GM12873 (cell line): Measurements from ENCODE around the gene TOR4A.

Source experiments
- CTCF ChIP-seq: IDR thresholded peaks from 2 replicates; pipeline ENCODE4 v1.5.1; 2012; ENCODE audit warnings: low read depth, mild to moderate bottlenecking, moderate library complexity, low read length, control low read depth; ENCODE audit not compliant: insufficient read depth; ENCODE audit errors: missing control alignments

Gene TOR4A

DNA sequence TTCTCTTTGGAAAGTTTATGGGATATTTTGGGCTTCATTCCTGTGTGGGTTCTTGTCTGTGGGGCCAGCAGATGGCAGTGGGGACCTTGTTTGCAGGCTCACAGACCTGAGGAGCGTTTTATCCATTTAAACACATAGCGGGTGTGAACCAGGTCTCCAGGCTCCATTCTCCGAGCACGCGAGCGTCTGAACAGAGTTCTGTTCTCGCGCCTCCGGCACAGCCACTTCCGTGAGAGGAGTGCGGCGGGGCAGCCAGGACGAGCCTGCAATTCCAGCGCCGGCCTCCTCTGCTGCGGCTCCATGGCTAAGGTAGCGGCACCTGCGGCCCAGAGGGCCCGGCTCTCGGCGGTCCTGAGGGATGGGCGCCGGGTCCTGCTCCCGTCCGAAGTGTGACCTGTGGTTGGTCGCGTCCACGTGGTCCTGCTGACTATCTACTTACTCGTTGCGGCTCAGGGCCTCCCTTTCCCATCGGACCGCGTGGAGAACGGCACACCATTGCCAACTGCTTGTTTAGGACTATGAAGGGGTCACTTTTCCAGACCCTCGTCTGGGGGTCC lies 17.2 kb downstream of the TOR4A start:
- peak; percentile 38 for TF ChIP-seq CTCF

DNA sequence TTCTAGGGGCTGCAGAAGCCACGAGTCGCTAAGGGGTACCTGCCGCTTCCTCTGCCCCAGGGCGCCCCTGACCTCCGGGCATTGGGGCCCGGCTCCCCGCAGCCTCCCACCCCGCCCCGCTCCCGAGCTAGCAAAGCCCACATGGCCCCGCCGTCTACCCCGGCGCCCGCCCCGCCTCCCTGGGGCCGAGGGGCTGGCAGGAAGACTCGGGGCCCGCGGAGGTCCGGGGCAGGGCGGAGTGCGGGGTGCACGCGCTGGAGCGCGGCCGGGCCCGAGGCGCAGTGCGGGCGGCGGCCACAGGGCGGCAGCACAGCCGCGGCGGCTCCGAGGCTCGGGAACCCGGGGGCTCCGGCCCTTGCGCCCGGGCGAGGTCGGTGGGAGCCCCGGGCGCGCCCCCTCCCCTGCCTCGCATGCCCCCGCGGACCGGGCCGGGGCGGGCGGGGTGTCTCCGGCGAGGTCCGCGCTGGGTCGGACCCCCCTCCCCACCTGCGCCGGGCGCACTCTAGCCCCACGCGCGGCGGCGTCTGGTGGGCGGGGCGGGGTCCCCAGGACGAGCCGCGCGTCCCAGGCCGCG lies 17.8 kb downstream of the TOR4A start:
- TF ChIP-seq CTCF = peak; percentile 63

GRCh38 chr9:137295849-137296669 lies 18.5 kb downstream of the TOR4A start:
- no peak for TF ChIP-seq CTCF

GRCh38 chr9:137296670-137297664 lies 19.4 kb downstream of the TOR4A start:
- no peak for TF ChIP-seq CTCF

DNA sequence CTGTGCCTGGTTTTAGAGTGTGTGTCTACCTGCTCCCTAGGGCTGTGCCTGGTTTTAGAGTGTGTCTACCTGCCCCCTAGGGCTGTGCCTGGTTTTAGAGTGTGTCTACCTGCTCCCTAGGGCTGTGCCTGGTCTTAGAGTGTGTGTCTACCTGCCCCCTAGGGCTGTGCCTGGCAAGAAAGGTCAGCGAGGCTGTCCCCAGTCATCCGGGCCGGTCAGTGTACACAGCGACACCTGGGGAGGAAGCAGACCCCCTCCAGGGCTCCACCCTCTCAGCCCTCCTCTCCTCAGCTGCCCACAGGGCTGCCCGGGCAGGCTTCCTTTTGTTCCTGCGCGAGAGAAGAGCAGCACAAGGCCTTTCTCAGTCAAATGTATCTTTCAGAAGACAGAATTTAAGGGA lies 20.4 kb downstream of the TOR4A start:
- no peak for TF ChIP-seq CTCF

DNA sequence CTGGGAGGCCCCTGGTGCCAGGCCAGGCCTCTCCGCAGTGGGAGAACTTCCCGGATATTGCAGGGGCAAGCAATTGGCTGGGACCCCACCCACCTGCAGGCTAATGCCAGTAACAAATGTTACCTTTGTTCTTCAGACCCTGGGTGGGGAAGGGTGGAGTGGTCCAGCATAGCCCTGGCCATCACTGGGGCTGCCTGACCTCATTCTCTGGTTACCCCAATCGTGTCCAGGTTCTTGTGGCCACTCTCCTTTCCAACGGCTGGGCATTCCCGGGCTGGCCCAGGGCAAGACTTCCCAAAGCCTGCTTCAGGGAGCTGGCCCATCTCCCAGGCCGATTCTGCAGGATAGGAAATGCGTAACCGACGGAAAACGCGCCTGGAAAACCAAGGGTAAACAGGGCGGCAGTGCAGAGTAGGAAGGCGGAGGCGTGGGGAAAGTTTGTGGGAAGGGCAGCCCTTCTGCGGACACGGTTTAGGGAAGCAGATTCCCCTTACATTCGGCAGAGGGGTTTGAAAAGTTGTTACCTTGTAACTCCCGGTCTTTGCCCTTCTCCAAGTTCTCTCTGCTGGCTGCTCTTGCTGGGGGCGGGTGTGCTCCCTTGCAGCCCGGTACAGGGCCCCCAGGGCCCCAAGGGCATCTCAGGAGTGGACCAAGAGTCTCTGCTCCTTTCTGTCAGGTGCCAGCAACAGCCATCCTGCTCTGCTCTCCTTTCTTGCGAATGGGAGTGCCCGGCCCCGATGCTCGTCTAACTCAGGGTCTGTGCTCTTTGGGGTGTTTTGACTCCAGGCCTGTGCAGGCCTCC lies 21.1 kb downstream of the TOR4A start:
- TF ChIP-seq CTCF = no peak
